ENCODE results near the gene IDH3B. TPM values are rescaled to one million over a fixed set of nuclear protein-coding genes. Genes with fewer than 3 reads are reported as not detected.

The IDH3B gene
- total and polyA plus RNA-seq, 2 of the 13 experiments (the other 11 are each of a cell fraction or from before 2014, with no cell fraction given): 215 to 254 TPM

DNA sequence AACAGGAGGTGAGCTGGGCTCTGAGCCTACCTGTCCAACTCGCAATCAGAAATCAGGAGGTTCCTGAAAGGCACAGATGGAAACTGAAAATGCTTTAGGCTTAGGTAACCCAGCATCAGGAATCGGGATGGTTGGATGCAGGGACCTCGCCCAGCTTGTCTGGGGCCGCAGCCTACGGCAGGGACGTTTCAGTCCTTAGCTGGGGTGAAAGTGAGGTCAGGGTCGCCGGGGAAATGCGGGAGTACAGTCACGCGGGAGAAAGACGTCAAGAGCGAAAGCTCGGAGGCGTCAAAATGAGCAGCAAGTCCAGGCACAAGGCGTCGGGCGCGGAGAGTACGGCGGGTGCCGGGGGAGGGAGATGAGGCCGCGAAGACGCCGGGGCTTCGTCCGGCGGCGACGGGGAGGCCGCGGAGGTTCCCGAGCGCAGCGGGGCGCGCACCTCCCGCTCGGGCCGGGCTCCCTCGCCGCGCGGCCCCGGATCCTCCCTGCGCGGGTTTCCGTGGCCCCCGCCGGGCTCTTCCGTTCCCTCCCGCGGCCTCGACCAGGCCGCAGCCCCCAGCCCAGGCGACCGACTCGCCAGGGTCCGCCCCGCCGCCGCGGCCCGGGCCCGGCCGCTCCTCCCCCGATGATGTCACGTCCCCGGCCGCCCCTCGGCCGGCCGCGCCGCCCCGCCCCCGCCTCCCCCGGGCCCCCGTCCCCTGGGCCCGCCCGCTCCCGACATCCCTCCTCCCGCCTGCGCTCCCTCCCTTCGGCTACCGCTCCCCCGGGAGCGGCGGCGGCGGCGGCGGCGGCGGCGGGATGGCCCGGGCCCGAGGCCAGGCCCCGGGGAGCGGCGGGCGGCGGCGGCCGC lies 28.2 kb upstream of the IDH3B start, which contains the start of gene EBF4 (continued):
- TF ChIP-seq, protein P1, sequence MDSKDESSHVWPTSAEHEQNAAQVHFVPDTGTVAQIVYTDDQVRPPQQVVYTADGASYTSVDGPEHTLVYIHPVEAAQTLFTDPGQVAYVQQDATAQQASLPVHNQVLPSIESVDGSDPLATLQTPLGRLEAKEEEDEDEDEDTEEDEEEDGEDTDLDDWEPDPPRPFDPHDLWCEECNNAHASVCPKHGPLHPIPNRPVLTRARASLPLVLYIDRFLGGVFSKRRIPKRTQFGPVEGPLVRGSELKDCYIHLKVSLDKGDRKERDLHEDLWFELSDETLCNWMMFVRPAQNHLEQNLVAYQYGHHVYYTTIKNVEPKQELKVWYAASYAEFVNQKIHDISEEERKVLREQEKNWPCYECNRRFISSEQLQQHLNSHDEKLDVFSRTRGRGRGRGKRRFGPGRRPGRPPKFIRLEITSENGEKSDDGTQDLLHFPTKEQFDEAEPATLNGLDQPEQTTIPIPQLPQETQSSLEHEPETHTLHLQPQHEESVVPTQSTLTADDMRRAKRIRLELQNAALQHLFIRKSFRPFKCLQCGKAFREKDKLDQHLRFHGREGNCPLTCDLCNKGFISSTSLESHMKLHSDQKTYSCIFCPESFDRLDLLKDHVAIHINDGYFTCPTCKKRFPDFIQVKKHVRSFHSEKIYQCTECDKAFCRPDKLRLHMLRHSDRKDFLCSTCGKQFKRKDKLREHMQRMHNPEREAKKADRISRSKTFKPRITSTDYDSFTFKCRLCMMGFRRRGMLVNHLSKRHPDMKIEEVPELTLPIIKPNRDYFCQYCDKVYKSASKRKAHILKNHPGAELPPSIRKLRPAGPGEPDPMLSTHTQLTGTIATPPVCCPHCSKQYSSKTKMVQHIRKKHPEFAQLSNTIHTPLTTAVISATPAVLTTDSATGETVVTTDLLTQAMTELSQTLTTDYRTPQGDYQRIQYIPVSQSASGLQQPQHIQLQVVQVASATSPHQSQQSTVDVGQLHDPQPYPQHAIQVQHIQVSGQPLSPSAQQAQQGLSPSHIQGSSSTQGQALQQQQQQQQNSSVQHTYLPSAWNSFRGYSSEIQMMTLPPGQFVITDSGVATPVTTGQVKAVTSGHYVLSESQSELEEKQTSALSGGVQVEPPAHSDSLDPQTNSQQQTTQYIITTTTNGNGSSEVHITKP (CRISPR knock-in tag; IDR thresholded peaks at IDR 0.05; ENCODE audit: low read depth): 0 out of 2 replicates have a peak, but pooled peaks have one; percentile 31
- TF ChIP-seq JUNB (CRISPR knock-in tag; IDR thresholded peaks at IDR 0.05; ENCODE audit: borderline replicate concordance) (0 out of 2 replicates have a peak, but pooled peaks have one; percentile 26), NBN (conservative IDR thresholded peaks at IDR 0.05) (no peak), POLR2AphosphoS5 (IDR thresholded peaks at IDR 0.05; ENCODE audit: low read depth, low read length) (no peak), ZNF44 (CRISPR knock-in tag; IDR thresholded peaks at IDR 0.05) (no peak), JARID2 (CRISPR knock-in tag; IDR thresholded peaks at IDR 0.05; ENCODE audit: insufficient replicate concordance) (peak; percentile 65)
- TF ChIP-seq, protein P2, sequence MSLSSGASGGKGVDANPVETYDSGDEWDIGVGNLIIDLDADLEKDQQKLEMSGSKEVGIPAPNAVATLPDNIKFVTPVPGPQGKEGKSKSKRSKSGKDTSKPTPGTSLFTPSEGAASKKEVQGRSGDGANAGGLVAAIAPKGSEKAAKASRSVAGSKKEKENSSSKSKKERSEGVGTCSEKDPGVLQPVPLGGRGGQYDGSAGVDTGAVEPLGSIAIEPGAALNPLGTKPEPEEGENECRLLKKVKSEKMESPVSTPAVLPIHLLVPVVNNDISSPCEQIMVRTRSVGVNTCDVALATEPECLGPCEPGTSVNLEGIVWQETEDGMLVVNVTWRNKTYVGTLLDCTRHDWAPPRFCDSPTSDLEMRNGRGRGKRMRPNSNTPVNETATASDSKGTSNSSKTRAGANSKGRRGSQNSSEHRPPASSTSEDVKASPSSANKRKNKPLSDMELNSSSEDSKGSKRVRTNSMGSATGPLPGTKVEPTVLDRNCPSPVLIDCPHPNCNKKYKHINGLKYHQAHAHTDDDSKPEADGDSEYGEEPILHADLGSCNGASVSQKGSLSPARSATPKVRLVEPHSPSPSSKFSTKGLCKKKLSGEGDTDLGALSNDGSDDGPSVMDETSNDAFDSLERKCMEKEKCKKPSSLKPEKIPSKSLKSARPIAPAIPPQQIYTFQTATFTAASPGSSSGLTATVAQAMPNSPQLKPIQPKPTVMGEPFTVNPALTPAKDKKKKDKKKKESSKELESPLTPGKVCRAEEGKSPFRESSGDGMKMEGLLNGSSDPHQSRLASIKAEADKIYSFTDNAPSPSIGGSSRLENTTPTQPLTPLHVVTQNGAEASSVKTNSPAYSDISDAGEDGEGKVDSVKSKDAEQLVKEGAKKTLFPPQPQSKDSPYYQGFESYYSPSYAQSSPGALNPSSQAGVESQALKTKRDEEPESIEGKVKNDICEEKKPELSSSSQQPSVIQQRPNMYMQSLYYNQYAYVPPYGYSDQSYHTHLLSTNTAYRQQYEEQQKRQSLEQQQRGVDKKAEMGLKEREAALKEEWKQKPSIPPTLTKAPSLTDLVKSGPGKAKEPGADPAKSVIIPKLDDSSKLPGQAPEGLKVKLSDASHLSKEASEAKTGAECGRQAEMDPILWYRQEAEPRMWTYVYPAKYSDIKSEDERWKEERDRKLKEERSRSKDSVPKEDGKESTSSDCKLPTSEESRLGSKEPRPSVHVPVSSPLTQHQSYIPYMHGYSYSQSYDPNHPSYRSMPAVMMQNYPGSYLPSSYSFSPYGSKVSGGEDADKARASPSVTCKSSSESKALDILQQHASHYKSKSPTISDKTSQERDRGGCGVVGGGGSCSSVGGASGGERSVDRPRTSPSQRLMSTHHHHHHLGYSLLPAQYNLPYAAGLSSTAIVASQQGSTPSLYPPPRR (CRISPR knock-in tag; IDR thresholded peaks at IDR 0.05; ENCODE audit: borderline replicate concordance): peak; percentile 17; the same call in 1 of the 2 replicates
- TF ChIP-seq, protein P3, sequence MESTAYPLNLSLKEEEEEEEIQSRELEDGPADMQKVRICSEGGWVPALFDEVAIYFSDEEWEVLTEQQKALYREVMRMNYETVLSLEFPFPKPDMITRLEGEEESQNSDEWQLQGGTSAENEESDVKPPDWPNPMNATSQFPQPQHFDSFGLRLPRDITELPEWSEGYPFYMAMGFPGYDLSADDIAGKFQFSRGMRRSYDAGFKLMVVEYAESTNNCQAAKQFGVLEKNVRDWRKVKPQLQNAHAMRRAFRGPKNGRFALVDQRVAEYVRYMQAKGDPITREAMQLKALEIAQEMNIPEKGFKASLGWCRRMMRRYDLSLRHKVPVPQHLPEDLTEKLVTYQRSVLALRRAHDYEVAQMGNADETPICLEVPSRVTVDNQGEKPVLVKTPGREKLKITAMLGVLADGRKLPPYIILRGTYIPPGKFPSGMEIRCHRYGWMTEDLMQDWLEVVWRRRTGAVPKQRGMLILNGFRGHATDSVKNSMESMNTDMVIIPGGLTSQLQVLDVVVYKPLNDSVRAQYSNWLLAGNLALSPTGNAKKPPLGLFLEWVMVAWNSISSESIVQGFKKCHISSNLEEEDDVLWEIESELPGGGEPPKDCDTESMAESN (CRISPR knock-in tag; conservative IDR thresholded peaks at IDR 0.05): peak; percentile 80; the same call in 1 of the 2 replicates
- TF ChIP-seq, protein P4, sequence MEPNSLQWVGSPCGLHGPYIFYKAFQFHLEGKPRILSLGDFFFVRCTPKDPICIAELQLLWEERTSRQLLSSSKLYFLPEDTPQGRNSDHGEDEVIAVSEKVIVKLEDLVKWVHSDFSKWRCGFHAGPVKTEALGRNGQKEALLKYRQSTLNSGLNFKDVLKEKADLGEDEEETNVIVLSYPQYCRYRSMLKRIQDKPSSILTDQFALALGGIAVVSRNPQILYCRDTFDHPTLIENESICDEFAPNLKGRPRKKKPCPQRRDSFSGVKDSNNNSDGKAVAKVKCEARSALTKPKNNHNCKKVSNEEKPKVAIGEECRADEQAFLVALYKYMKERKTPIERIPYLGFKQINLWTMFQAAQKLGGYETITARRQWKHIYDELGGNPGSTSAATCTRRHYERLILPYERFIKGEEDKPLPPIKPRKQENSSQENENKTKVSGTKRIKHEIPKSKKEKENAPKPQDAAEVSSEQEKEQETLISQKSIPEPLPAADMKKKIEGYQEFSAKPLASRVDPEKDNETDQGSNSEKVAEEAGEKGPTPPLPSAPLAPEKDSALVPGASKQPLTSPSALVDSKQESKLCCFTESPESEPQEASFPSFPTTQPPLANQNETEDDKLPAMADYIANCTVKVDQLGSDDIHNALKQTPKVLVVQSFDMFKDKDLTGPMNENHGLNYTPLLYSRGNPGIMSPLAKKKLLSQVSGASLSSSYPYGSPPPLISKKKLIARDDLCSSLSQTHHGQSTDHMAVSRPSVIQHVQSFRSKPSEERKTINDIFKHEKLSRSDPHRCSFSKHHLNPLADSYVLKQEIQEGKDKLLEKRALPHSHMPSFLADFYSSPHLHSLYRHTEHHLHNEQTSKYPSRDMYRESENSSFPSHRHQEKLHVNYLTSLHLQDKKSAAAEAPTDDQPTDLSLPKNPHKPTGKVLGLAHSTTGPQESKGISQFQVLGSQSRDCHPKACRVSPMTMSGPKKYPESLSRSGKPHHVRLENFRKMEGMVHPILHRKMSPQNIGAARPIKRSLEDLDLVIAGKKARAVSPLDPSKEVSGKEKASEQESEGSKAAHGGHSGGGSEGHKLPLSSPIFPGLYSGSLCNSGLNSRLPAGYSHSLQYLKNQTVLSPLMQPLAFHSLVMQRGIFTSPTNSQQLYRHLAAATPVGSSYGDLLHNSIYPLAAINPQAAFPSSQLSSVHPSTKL (CRISPR knock-in tag; IDR thresholded peaks at IDR 0.05): peak; percentile 47; the same call in 1 of the 2 replicates

All from HepG2 (cell line).